EL (cell line): ENCODE data around the gene PAQR9.

Experiments used
- DNase-seq: peaks from one replicate; pipeline ENCODE4 v3.0.0-alpha.2; 2016

Gene PAQR9

DNA sequence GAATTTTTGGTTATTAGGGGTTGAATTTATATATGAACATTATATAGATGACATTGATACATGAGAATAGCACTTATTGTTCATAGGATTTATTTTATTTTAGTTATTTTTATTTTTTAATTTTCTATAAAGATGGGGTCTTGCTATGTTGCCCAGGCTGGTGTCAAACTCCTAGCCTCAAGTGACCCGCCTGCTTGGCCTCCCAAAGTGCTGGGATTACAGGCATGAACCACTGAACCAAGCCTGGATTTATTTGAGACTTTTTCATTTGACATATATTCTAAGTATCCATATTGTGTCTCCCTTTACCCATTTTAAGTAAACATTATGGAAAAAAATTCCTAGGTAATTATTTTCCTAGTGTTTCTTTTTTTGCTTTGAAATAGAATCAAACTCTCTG, 12.5 kb downstream of the PAQR9 start:
- DNase-seq = no peak

DNA sequence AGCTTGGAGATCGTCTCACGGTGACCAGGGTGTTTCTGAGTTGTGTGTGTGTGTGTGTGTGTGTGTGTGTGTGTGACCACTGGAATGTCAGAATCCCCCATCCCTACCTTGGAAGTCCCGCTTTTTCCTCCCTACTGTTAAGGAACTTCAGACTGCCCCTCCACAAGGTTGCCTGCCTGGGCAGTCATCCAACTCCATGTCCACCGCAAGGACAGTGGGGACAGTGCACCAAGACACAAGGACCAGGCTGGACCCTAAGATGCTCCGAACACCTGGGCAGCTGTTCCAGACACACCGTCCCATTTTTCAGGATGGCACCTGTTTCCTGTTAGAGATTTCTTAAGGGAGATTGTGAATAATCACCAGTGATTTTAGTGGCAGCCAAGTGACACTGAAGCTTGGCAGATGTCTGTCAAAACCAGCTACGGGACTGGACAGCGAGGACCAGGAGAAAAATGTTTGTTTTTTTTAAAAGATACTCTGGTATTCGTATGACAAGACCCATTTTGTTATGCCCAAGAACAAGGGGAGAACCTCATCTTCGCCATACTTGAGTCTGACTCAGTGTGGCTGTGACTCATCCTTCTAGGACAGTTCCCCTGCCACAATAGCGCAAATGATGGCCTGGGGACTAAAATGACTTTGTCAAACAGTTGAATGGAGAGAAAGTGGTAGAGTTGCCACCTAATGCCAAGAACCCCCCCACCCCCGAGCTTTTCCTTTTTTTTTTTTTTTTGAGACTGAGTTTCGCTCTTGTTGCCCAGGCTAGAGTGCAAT, 15.5 kb downstream of the PAQR9 start:
- peak; percentile 60 for DNase-seq

DNA sequence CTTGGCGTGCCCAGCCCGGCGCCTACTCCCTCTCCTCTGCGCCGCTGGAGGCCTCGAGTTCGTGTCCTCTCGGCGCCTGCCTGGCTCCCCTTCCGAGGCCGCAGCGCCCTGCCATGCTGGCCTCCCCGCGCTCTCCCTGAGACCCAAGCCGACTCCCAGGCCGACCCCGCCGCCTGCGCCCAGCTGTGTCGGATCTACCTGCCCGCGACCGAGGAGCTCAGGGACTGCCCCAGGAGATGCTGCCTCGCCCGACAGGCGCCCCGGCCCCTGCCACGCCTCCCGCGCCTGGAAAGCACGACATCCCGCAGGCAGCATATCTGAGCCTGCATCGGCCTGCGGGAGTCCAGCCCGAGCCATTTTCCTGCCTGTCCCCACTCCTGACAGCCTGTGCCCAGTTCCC, 16.1 kb downstream of the PAQR9 start:
- DNase-seq = no peak

DNA sequence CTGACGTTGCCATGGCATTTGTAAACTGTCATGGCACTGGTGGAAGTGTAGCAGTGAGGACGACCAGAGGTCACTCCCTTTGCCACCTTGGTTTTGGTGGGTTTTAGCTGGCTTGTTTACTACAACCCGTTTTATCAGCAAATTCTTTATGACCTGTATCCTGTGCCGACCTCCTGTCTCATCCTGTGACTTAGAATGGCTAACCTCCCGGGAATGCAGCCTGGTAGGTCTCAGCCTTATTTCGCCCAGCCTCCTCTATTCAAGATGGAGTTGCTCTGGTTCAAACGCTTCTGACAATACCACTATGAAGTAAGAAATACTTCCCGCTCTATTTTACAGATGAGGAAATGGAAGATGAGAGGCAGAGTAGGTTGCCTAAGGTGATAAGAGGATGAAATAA, 16.6 kb downstream of the PAQR9 start:
- no peak for DNase-seq

DNA sequence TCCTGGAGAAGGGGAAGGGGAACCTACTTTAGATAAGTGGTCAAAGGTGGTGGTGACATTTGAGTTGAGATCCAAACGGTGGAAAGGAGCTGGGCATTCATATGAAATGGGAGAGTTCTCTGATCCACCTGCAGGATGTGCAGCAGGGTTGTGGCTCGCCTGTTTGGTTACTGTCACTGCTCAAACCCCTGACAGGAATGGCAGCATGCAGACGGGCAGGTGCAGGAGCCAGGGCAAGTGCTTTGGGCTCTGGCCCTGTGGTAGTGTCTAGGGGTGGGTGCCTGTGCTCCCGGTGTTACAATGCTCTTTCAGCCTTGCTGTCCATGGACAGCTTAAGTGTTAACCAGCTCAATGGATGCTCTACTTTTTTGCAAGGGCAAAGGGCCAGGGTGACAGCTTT, 18.5 kb downstream of the PAQR9 start:
- DNase-seq = no peak

DNA sequence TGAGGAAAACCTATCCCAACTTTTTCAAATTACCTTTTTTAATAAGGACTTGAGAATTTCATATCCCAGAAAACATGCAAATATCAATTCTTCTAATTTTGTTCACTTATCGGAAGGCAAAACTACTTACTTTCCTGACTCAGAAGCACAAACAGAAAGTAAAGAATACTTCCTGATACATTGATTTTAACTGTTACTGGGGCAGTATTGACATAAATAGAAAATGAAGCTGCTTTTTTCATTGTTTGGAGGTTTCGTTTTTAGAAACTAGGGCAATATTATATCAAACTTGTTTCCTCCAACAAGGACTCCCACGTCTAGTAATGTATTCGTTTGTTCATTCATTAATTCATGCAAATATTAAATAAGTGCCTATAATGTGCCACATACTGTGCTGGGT, 19.1 kb downstream of the PAQR9 start:
- DNase-seq = no peak

DNA sequence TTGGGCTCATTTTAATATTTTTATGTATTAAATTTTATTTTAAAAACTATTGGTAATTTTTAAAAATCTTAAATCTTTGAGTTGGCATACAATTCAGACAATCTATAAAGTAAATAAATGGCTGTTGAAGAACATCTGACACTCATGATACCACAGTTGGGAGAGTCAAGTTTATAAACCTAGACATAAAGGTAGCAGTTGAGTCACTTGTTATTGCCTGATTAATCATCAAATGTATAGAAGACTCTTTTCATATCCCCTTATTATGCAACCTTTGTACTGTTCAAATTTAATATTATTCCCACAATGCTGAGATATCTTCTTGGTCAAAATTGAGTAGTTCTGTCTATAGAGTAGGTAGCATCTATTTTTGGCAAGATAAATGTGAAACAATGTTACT, 19.6 kb downstream of the PAQR9 start:
- no peak for DNase-seq

DNA sequence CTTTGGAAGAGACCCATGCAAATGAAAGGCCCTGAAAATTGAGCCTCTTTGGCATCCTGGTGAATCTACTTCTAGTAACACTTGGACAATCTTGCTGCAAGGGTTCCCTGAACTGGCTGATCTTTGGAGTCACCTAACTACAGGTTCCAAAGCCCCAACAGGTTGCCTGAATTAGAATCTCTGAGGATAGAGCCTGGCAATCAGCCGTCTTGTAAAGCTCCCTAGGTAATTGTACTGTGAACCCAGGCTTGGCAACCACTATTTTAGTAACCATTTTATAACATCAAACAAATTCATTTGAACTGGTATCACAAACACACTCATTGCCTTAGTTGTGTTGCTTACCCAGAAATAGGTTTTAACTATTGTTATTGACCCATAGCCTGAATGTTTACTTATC, 20.1 kb downstream of the PAQR9 start:
- DNase-seq = no peak

DNA sequence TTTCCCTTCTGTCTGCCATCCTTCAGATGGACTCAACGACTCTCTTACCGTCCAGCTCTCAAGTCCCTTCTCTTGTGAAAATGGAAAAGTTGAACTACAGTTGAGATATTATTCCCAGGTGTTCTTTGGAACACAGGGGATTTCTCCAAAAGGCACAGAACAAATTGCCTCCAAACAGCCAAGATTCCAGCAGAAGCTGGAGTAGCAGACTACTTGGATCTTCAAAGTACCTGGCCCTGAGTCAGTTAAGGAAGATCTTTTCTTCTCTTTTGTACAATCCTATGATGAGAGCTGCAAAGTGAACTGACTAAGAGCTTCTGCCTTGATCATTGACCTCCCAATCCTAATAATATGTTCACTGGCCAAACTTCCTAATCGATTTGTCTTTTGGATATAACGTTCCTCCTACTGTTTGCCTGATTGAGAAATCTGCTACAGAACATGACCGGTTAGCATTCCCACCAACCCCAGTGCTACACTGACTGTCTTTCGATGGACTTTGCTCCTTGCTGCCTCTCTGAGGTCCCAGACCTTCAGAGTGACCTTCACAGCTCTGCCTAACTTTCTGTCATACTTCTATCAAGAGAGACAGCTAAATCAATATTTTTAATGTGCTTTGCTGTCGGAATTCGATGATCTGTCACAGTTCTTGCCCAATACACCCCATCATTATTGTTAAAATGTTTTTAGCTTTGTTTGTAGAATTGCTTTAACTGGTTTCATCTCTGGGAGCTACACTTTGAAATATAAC, 21.9 kb downstream of the PAQR9 start:
- DNase-seq = no peak

DNA sequence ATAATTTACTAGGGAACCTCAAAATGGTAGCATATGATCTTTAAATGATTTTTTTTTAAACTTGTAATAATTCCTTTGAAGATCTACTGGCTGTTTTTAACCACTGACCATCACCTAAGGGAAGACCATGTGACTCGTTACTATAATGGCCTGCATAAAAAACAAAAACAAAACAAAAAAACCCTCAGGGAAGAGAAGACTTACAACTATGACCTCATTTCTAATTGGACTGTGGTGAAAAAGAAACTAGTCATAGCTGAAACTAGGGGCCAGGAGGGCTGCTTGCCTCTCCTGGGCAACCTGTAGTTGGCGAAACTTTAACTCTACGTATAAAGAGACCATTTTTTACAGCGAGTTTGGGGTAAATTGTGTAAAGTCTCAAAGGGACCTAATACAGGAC, 23.0 kb downstream of the PAQR9 start:
- no peak for DNase-seq

DNA sequence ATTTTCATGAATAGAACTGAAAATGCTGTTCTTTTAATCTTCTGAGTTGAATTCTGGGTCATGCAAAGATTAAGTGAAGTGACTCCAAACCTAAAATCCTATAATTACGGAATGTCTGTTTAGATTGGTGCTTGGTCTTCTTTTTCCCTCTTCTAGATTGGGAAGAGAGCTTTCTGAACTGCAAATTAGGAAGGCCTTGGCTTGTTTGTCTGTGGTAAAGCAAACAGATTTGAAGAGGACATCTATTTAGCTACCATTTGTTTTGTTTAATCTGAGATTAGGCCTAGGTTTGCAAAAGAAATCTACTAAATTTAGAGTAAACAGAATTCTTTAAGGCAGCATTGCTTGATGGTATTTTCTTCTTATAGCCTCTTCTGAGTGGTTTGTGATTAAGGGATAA, 23.5 kb downstream of the PAQR9 start:
- DNase-seq = no peak

DNA sequence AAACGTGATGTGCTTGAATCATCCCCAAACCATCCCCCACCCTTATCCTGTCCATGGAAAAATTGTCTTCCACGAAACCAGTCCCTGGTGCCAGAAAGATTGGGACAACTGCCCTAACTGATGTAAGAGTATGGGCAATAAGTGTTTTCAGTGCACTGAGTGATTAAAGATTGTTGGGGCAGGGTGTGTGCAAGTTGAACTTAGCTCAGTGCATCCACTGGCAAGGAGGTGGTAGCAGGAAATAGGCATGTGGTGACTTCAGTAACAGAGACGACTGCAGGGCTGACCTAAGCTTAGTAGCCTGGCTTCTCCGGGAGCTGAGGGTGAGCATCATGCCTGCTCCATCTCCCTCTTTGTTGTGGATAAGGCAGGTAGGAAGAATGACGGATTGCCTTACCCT, 27.5 kb downstream of the PAQR9 start:
- DNase-seq = no peak

DNA sequence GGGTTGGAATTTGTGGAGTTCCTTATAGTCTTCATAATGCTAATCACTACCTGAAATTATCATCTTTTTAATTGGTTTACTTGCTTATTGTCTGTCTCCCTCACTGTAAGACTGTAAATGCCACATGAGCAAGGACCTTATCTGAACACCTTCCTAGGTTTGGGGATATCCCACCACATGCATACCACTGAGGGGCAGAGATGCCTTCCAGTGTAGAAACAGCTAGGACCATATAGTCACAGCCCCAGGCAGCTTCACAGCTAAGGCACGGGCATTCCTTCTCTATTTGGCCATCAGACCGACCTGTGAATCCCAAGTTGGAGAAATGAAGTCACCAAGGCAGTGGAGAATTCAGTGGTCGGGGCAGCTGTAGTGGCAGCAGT, 28.6 kb downstream of the PAQR9 start:
- DNase-seq = no peak

DNA sequence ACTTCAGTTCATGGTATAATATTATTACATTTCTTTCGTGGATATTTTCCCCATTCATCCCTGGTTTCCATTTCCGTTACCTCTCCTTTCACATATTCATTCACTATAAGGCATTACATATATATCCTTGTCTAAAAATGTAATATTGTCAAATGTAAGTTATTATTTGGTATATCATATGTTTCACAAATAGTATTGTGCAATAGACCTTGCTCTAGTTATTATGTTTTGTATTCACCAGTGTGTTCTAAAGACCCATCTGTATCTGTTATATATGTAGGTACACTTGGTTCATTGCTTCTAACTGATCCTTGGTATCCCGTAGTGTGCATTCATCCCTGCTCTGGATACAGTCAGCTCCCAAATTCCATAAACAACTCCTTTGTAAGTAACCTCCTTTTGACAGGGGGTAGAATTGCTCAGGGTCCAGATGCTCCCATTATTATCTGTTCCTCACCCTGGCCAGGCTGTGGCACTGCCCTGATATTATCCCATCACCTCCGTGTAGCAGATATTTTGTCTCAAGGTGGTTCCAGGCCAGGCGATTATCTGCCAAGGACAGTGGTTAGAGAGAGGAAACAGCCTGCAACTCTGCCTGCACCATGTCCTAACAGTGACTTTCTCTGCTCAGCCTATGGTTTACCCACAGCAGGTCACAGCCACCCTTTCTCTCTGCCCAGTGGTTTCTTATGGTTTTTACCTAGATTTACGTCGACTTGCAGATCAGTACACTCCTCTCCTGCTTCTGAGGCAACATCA, 29.2 kb downstream of the PAQR9 start:
- no peak for DNase-seq

DNA sequence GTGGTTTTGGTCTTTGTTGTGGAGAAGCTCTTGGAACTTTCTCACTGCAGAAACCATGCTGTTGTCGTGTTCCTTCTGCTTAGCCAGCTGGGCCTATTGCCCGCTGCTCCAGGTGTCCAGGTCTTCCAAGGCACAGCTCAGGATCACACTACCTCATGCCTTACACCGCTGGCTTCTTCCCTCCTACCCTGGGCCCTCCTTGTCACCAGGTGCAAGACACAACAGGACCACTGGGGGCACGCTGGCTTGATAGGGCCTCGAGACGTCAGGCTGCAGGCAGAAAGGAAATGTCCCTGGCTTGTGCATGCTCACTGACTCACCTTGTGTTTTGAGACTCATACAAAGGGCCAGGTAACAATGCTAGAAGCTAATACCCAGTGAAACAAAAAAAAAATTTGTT, 32.3 kb downstream of the PAQR9 start:
- no peak for DNase-seq

DNA sequence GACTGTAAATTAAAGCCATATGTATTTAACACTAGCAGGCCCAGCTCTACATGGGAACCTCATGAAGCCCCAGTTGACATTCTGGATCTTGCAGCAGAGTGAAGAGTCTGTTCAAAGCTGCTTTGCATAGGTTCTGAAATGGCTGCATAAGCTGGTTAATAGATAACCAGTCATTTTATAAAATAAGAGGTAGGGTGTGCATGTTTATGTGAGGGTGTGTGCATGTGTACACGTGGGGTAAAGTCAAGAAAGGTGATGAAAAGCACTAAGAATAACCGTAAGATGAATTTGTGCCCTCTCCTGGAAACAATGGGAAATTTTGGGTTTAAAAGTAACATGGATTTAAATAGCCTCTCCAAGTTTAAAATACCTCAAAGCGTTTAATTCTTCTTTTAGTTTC, 33.0 kb downstream of the PAQR9 start:
- no peak for DNase-seq

DNA sequence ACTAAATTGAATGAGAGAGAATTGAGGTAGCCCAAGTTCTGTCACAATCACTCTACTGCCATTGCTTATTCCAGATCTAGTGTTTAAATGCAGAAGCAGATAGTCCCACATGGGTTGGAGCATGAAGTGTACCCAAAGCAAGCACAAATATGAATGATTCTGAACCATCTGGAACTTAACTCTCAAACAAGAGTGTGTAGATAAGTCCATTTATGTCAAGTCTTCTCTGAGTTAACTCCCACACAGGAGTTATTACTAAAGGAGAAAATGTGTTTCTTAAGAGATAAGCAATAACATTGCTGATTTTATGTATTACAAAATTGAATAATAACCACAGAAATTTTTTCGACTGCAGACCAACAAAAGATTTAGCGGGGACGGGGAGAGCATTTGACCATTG, 33.6 kb downstream of the PAQR9 start:
- DNase-seq = no peak

DNA sequence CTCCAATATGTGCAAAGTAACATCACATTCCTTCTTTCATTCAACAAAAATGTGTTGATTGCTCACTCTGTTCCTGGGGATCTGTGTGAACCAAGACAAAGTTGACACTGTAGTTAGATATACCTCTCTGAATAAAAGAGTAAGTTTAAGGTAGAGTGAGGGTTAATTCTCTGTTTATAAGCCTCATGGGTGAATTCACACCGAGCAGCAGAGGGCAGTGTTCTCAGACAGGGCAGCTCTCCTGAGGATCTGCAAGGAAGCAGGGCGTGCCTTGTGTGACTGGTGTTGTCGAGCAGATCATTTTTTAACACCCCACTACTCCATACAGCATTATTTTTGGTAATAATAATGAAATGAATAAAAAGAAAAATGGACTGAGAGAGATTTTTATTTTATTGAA, 34.4 kb downstream of the PAQR9 start:
- DNase-seq = peak; percentile 50

DNA sequence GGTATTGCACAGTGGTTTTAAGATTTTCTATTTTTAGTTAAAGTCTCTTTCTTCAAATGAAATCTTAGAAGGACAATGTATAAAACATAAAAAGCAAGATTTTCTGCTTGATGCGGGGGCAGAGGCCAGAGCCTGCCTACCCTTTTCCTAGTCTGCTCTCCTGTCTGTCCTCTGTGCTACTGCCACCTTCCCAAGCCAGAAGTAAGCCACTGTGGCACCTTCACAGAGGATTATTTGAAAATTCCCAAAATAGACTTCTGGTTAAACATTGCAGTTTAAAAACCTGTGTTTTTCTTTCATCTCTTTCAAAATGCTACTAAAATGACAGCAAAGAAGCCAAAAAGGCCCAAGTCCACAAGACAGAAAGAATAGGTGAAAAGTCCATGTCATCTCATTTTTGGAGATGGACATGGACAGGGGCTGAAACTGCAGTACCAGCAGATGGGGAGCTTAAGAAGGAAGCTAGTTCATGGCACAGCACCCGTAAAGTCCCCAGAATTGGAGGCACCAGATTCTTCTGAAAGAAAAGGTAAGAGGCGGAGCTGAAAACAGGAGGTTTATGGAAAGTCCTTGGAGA, 37.0 kb downstream of the PAQR9 start:
- no peak for DNase-seq

DNA sequence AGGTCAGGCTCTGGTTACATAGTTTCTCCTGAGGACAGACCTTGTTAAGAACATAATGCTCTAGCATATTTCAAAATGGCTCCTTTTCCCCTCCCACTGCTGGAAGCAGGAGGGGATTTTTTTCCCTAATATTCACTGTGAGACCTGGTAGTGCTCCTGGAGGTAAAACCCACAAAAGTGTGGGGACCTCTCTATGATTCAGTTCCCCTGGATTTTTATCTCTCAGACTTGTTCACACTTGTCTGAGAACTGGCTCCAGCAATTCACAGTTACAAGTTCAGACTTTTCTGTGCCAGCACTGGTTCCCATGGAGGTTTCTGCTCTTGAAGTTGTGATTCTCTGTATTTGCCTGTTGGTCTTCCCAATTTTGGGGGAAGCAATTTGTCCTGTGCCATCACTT, 38.3 kb downstream of the PAQR9 start:
- DNase-seq = no peak

DNA sequence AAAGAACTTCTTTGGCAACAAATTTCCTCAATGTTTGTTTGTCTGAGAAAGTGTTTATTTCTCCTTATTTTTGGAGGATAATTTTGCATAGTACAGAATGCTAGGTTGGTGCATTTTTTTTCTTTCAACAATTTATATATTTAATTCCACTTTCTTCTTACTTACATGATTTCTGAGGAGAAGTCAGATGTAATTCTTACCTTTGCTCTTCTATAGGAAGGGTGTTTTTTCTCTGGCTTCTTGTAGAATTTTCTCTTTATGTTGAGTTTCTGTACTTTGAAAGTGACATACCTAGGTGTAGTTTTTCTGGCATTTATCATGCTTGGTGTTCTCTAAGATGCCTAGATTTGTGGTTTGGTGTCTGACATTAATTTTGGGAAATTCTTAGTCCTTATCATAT, 39.8 kb downstream of the PAQR9 start:
- DNase-seq = no peak

DNA sequence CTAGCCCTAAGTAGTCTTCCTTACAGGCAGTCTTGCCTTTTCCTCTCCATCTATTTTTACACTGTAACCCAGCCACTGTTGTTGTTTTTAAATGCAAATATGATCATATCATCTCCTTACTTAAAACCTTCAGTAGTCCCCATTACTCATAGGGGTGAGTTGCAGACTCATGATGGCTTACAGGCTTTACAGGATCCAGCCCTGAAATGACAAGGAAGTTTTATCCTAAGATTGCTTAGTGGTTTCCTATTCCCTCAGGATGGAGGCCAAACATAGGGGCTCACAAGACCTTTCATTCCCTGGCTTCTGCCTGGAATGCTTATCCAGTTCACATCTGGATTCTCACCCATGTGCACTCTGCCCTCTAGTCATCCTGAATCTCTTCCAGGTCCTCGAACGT, 46.9 kb downstream of the PAQR9 start:
- peak; percentile 17 for DNase-seq

DNA sequence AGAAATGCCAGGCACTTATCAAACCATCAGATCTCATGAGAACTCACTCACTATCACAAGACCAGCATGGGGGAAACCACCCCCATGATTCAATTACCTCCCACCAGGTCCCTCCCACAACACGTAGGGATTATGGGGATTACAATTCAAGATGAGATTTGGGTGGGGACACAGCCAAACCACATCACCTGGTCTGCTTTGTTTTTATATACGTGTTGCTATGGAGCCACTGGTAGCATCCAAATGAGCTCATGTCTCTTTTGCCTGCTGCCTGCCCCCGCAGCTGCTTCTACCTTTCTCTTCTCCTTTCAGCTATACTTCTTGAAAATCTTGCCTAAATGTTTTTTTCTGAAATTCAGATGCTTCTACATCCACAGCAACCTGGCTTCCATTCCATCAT, 47.8 kb downstream of the PAQR9 start:
- no peak for DNase-seq
